ENCODE results near the gene LPAR2.

The LPAR2 gene

GRCh38 chr19:19652482-19653295, 24.7 kb upstream of the LPAR2 start:
- FAIRE-seq = no peak

GRCh38 chr19:19651076-19651475, 23.1 kb upstream of the LPAR2 start:
- FAIRE-seq = no peak

- FAIRE-seq = no peak
These were observed 22.3 kb upstream of the LPAR2 start for GRCh38 chr19:19650331-19650730.

GRCh38 chr19:19649580-19649995, 21.6 kb upstream of the LPAR2 start:
- FAIRE-seq = no peak

GRCh38 chr19:19649155-19649554, 21.1 kb upstream of the LPAR2 start:
- FAIRE-seq = no peak

GRCh38 chr19:19647037-19647835, 19.2 kb upstream of the LPAR2 start:
- no peak for FAIRE-seq

- no peak for FAIRE-seq
These were observed 17.3 kb upstream of the LPAR2 start for GRCh38 chr19:19645233-19645870.

- FAIRE-seq = no peak
These were observed 16.0 kb upstream of the LPAR2 start for GRCh38 chr19:19644054-19644388.

- FAIRE-seq = no peak
These were observed 15.4 kb upstream of the LPAR2 start, which contains the start of gene GMIP for GRCh38 chr19:19643158-19644053. Gene GMIP (minus strand): TSS chr19:19643657. CDS start chr19:19643529, 128 bp downstream.

- FAIRE-seq = no peak
These were observed 14.6 kb upstream of the LPAR2 start for GRCh38 chr19:19642506-19643157.

GRCh38 chr19:19637523-19638251, 9.7 kb upstream of the LPAR2 start:
- FAIRE-seq = no peak

- no peak for FAIRE-seq
These were observed 9.1 kb upstream of the LPAR2 start for GRCh38 chr19:19637186-19637522.

- FAIRE-seq = no peak
These were observed 8.7 kb upstream of the LPAR2 start for GRCh38 chr19:19636573-19637185.

GRCh38 chr19:19635313-19635702, 7.3 kb upstream of the LPAR2 start:
- no peak for FAIRE-seq

GRCh38 chr19:19634516-19635312, 6.7 kb upstream of the LPAR2 start:
- FAIRE-seq = no peak

- no peak for FAIRE-seq
These were observed 5.9 kb upstream of the LPAR2 start for GRCh38 chr19:19633711-19634515.

GRCh38 chr19:19632661-19633060, 4.6 kb upstream of the LPAR2 start:
- no peak for FAIRE-seq

GRCh38 chr19:19631346-19631745, 3.3 kb upstream of the LPAR2 start:
- FAIRE-seq = no peak

GRCh38 chr19:19630426-19630825, 2.4 kb upstream of the LPAR2 start:
- FAIRE-seq = no peak
